IPS-18c (cell line): ENCODE results near the gene TMEM108.
"Not testable (repeated sequence)": the region's sequence is repeated elsewhere in the genome, so short reads cannot be mapped to it uniquely, and the experiment has no call there.

Experiments
- H3K4me3 ChIP-seq: 2 replicates; pipeline ENCODE4 v1.7.0; 2013; ENCODE audit warnings: low read depth, mild to moderate bottlenecking, low read length, moderate library complexity; ENCODE audit not compliant: insufficient read depth
- H3K9me3 ChIP-seq: one replicate; pipeline ENCODE4 v1.6.1; 2013; ENCODE audit warnings: mild to moderate bottlenecking, low read length, moderate library complexity; ENCODE audit not compliant: control insufficient read depth, insufficient read depth

The TMEM108 gene

GRCh38 chr3:133038089-133038730 is at the start of gene TMEM108:
Gene TMEM108, plus strand, starts transcription at chr3:133038391.
- Histone ChIP-seq H3K4me3 (peak within 1 kb of the TSS; percentile 70), H3K9me3 (no peaks in the 10 kb centered on the region)

GRCh38 chr3:132995971-132996370 is 42.2 kb upstream of the TMEM108 start:
- Histone ChIP-seq H3K4me3 (no peak overlapping the region), H3K9me3 (no peaks in the 10 kb centered on the region)

DNA sequence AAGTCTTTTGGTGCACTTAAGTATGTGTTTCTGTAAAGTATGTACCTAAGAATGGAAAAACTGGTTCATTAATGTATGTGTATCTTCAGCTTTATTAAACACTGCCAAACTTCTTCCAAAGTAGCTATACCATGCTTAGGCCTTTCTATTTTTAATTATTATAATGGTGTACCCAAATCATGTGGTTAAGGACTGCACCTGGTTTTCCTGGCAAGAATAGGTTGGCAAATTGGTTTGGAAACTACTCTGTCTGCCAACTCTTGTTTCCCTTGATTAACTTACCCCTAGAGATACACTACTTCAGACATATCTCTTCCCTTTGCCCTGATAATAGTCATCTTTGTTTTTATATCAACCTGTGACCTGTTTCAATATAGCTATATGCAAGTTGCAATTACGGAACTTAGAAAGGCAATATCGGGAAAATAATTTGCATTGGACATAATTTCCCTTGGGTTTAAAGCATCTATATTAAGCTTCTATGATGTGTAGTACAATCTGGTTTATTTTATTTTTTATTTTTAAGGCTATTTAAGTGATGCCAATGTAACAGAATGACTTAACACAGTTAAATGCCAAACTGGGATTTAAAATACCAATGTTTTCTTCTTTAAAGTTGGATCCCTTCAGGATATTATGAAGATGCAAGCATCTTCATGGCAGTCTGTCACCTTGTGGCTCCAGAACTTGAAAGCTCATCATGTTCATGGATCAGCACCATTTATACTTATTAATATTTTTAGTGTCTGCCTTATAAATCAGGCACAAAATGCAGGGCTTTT is 40.6 kb upstream of the TMEM108 start:
- no peaks in the 10 kb centered on the region for H3K9me3 ChIP-seq
- no peak overlapping the region for H3K4me3 ChIP-seq

DNA sequence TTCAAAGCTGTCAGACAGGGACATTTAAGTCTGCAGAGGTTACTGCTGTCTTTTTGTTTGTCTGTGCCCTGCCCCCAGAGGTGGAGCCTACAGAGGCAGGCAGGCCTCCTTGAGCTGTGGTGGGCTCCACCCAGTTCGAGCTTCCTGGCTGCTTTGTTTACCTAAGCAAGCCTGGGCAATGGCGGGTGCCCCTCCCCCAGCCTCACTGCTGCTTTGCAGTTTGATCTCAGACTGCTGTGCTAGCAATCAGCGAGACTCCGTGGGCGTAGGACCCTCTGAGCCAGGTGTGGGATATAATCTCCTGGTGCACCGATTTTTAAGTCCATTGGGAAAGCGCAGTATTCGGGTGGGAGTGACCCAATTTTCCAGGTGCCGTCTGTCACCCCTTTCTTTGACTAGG is 33.2 kb upstream of the TMEM108 start:
- not testable (repeated sequence) for H3K4me3 ChIP-seq, H3K9me3 ChIP-seq

- H3K9me3 ChIP-seq = peaks cover 5% of the 10 kb centered on the region
- no peak overlapping the region for H3K4me3 ChIP-seq
Observed at GRCh38 chr3:133007601-133008000, 30.6 kb upstream of the TMEM108 start.

DNA sequence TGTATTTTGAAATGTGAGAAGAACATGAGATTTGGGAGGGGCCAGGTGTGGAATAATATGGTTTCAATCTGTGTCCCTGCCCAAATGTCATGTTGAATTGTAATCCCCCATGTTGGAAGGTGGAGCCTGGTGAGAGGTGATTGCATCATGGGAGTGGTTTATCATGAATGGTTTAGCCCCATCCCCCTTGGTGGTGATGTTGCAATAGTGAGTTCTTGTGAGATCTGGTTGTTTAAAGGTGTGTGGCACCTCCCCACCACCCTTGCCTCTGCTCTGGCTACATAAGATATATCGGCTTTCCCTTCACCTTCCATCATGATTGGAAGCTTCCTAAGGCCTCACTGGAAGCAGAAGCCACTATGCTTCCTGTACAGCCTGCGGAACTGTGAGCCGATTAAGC is 23.9 kb upstream of the TMEM108 start:
- peaks cover 3% of the 10 kb centered on the region for H3K9me3 ChIP-seq
- no peak overlapping the region for H3K4me3 ChIP-seq

DNA sequence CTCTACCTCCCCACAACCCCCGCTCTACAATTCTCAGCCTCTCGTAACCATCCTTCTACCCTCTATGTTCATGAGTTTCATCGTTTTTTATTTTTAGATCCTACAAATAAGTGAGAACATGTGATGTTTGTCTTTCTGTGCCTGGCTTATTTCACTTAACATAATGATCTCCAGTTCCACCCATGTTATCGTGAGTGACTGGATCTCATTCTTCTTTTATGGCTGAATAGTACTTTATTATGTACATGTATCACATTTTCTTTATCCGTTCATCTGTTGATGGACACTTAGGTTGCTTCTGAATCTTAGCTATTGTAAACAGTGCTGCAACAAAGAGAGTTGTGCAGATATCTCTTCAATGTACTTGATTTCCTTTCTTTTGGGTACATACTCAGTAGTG is 22.6 kb upstream of the TMEM108 start:
- not testable (repeated sequence) for H3K9me3 ChIP-seq, H3K4me3 ChIP-seq

DNA sequence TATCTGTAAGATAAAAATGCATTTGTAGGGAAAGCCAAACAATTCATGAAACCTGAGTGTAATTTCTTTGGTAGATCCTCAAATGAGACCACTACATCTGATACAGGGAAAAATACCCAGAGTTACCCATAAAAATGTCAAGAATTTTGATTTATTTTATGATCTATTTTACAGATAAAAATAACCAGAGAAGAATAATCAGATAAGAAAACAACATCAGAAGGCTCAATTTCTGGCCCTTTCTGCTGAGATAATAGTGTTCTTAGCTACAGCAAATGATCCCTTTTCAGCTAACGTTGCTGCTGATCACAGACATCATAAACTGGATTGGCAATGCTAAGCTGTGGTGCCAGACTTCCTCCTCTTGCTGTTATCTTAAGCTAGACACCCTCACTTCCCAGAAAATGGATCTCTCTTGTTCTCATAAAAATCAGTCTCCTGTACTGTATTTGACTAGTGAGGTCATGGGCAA is 21.3 kb upstream of the TMEM108 start:
- no peak overlapping the region for H3K4me3 ChIP-seq
- peaks cover under 1% of the 10 kb centered on the region for H3K9me3 ChIP-seq

GRCh38 chr3:133018921-133019320 is 19.3 kb upstream of the TMEM108 start:
- no peak overlapping the region for H3K4me3 ChIP-seq
- no peaks in the 10 kb centered on the region for H3K9me3 ChIP-seq

- Histone ChIP-seq H3K9me3 (no peaks in the 10 kb centered on the region), H3K4me3 (no peak overlapping the region)
Observed at GRCh38 chr3:133021206-133021605, 17.0 kb upstream of the TMEM108 start.

GRCh38 chr3:133023362-133023761 is 14.8 kb upstream of the TMEM108 start:
- no peaks in the 10 kb centered on the region for H3K9me3 ChIP-seq
- H3K4me3 ChIP-seq = no peak overlapping the region

- Histone ChIP-seq H3K9me3 (no peaks in the 10 kb centered on the region), H3K4me3 (no peak overlapping the region)
Observed at GRCh38 chr3:133025546-133025945, 12.6 kb upstream of the TMEM108 start.

DNA sequence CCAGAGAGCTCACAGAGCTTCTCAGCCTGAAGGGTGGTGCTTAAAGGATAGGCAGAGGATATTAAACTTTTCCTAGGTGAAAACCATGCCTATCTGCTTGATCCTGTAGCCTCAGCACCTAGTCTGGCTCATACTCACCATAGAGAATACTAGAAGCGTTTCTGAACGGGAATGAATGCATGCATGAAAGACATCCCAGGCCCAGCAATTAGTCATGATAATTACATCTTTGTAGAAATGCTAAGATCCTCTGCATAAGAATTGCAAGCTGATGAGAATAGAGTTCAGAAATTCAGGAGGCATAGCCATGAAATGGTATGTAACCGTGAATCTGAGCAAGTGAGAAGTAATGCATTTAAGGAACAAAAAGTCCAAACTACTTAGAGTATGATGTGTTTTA is 5.9 kb upstream of the TMEM108 start:
- no peak overlapping the region for H3K4me3 ChIP-seq
- no peaks in the 10 kb centered on the region for H3K9me3 ChIP-seq

- peak overlapping the region; percentile 70; the same call in 1 of the 2 replicates for H3K4me3 ChIP-seq
- H3K9me3 ChIP-seq = no peaks in the 10 kb centered on the region
Observed at GRCh38 chr3:133037436-133037835, 755 bp upstream of the TMEM108 start.

DNA sequence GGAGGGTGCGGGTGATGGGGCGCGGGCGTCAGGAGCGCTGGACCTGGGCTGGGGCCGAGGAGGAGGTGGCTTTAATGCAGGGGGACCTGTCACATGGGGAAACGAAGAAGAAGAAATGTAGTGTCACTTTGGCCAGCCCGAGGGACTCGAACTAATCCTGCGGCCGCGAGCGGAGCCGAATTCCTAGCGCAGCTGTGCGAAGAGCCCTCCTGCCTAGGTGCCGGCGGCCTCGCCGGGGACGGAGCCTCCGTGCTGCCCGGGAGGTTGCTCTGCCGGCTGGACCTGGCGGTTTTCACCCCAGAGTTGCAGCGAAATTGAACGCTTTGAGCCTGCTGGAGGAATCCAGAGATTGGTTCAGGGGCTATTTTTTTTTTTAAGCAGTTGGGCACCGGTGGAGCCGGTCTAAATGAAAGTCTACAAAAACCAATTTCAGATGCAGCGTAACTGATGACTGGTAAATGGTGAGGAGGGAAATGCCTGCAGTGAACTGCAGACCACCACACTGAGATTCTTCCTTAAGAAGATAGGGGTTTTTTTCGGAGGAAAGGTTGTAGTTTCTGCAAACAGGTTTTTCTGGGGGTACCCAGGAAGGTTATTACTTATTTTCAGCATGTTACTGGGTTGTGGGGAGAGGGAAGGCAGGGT is 662 bp downstream of the TMEM108 start:
- Histone ChIP-seq H3K4me3 (peak overlapping the region; percentile 70), H3K9me3 (no peaks in the 10 kb centered on the region)

- no peaks in the 10 kb centered on the region for H3K9me3 ChIP-seq
- H3K4me3 ChIP-seq = no peak overlapping the region
Observed at GRCh38 chr3:133040696-133041523, 2.7 kb downstream of the TMEM108 start.

GRCh38 chr3:133041524-133041829 is 3.3 kb downstream of the TMEM108 start:
- no peaks in the 10 kb centered on the region for H3K9me3 ChIP-seq
- no peak overlapping the region for H3K4me3 ChIP-seq
